ENCODE measurements around the gene SYNE1. TPM values are rescaled to one million over a fixed set of nuclear protein-coding genes. Genes with fewer than 3 reads are reported as not detected.

SYNE1 gene
- total RNA-seq, 1 experiment from 2014 or later = 6.5 TPM

DNA sequence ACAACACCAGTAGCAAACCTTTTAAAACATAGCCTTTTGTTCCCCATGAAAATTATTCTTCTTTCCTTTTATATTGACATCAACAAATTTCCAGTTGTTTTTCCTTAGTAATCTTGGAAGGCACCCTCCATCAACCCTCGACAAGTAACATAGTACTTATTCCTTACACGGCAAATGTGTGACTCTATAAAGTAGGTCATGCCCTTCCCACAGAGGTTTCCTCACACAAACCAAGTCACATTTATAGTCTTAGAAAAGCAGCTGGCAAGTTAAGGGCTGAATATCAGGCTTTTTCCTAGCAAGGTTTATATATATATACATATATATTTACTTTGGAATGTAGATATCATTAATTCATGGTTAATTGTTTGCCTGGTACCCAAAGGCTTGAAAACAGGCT is 371.5 kb downstream of the SYNE1 start:
- ChIA-PET POLR2A (no interaction called here), CTCF (interaction anchor here (0.8 kb wide), 1 partner anchor 73 kb away, joined by 3 read pairs; no protein-coding TSS in a partner anchor)
- Mint-ChIP-seq H3K36me3 (peaks cover 24% of the 10 kb centered on the region), H3K27ac (no peak overlapping the region), H3K4me1 (peaks cover 21% of the 10 kb centered on the region), H3K27me3 (ENCODE audit: low read depth) (no peaks in the 10 kb centered on the region), H3K4me3 (no peak overlapping the region), H3K9me3 (peaks cover 22% of the 10 kb centered on the region)
- TF ChIP-seq ZNF317 (CRISPR knock-in tag; IDR thresholded peaks at IDR 0.05; ENCODE audit: borderline replicate concordance, low read depth) = no peak
- TF ChIP-seq ATF1 (CRISPR knock-in tag; IDR thresholded peaks at IDR 0.05) = no peak
- no peak for TF ChIP-seq ZNF232 (CRISPR knock-in tag; IDR thresholded peaks at IDR 0.05)
- TF ChIP-seq ZMAT4 (CRISPR knock-in tag; IDR thresholded peaks at IDR 0.05) = no peak
- TF ChIP-seq, protein P1, sequence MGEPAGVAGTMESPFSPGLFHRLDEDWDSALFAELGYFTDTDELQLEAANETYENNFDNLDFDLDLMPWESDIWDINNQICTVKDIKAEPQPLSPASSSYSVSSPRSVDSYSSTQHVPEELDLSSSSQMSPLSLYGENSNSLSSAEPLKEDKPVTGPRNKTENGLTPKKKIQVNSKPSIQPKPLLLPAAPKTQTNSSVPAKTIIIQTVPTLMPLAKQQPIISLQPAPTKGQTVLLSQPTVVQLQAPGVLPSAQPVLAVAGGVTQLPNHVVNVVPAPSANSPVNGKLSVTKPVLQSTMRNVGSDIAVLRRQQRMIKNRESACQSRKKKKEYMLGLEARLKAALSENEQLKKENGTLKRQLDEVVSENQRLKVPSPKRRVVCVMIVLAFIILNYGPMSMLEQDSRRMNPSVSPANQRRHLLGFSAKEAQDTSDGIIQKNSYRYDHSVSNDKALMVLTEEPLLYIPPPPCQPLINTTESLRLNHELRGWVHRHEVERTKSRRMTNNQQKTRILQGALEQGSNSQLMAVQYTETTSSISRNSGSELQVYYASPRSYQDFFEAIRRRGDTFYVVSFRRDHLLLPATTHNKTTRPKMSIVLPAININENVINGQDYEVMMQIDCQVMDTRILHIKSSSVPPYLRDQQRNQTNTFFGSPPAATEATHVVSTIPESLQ (CRISPR knock-in tag; IDR thresholded peaks at IDR 0.05) = no peak
- TF ChIP-seq, protein P2, sequence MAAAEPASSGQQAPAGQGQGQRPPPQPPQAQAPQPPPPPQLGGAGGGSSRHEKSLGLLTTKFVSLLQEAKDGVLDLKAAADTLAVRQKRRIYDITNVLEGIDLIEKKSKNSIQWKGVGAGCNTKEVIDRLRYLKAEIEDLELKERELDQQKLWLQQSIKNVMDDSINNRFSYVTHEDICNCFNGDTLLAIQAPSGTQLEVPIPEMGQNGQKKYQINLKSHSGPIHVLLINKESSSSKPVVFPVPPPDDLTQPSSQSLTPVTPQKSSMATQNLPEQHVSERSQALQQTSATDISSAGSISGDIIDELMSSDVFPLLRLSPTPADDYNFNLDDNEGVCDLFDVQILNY (CRISPR knock-in tag; IDR thresholded peaks at IDR 0.05) = no peak
- no peak for TF ChIP-seq CBFB (CRISPR knock-in tag; IDR thresholded peaks at IDR 0.05; ENCODE audit: low read depth)
- no peak for TF ChIP-seq JUN (CRISPR knock-in tag; IDR thresholded peaks at IDR 0.05)
- TF ChIP-seq, protein P3, sequence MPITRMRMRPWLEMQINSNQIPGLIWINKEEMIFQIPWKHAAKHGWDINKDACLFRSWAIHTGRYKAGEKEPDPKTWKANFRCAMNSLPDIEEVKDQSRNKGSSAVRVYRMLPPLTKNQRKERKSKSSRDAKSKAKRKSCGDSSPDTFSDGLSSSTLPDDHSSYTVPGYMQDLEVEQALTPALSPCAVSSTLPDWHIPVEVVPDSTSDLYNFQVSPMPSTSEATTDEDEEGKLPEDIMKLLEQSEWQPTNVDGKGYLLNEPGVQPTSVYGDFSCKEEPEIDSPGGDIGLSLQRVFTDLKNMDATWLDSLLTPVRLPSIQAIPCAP (CRISPR knock-in tag; IDR thresholded peaks at IDR 0.05) = no peak
- TF ChIP-seq ZNF121 (CRISPR knock-in tag; IDR thresholded peaks at IDR 0.05) = no peak
- no peak for TF ChIP-seq ZNF281 (CRISPR knock-in tag; IDR thresholded peaks at IDR 0.05)
- TF ChIP-seq PRRX2 (CRISPR knock-in tag; IDR thresholded peaks at IDR 0.05) = no peak
- TF ChIP-seq, protein P4, sequence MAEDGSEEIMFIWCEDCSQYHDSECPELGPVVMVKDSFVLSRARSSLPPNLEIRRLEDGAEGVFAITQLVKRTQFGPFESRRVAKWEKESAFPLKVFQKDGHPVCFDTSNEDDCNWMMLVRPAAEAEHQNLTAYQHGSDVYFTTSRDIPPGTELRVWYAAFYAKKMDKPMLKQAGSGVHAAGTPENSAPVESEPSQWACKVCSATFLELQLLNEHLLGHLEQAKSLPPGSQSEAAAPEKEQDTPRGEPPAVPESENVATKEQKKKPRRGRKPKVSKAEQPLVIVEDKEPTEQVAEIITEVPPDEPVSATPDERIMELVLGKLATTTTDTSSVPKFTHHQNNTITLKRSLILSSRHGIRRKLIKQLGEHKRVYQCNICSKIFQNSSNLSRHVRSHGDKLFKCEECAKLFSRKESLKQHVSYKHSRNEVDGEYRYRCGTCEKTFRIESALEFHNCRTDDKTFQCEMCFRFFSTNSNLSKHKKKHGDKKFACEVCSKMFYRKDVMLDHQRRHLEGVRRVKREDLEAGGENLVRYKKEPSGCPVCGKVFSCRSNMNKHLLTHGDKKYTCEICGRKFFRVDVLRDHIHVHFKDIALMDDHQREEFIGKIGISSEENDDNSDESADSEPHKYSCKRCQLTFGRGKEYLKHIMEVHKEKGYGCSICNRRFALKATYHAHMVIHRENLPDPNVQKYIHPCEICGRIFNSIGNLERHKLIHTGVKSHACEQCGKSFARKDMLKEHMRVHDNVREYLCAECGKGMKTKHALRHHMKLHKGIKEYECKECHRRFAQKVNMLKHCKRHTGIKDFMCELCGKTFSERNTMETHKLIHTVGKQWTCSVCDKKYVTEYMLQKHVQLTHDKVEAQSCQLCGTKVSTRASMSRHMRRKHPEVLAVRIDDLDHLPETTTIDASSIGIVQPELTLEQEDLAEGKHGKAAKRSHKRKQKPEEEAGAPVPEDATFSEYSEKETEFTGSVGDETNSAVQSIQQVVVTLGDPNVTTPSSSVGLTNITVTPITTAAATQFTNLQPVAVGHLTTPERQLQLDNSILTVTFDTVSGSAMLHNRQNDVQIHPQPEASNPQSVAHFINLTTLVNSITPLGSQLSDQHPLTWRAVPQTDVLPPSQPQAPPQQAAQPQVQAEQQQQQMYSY (CRISPR knock-in tag; IDR thresholded peaks at IDR 0.05) = no peak
- ATAC-seq (no peak), DNase-seq (ENCODE audit: low spot score) (no peak)

- H3K4me1 Mint-ChIP-seq = peaks cover 9% of the 10 kb centered on the region
- H3K9me3 Mint-ChIP-seq = peaks cover 22% of the 10 kb centered on the region
- no peak for DNase-seq (ENCODE audit: low spot score)
- no peak for ATAC-seq
- peaks cover 24% of the 10 kb centered on the region for H3K36me3 Mint-ChIP-seq
- no peak overlapping the region for H3K4me3 Mint-ChIP-seq
- H3K27me3 Mint-ChIP-seq (ENCODE audit: low read depth) = no peaks in the 10 kb centered on the region
- CTCF ChIA-PET = no interaction called here
- POLR2A ChIA-PET = no interaction called here
- H3K27ac Mint-ChIP-seq = no peak overlapping the region
- TF ChIP-seq NR2C2 (CRISPR knock-in tag; IDR thresholded peaks at IDR 0.05) (no peak), MLX (CRISPR knock-in tag; IDR thresholded peaks at IDR 0.05) (no peak), ZNF281 (CRISPR knock-in tag; IDR thresholded peaks at IDR 0.05) (no peak)
- TF ChIP-seq, protein P5, sequence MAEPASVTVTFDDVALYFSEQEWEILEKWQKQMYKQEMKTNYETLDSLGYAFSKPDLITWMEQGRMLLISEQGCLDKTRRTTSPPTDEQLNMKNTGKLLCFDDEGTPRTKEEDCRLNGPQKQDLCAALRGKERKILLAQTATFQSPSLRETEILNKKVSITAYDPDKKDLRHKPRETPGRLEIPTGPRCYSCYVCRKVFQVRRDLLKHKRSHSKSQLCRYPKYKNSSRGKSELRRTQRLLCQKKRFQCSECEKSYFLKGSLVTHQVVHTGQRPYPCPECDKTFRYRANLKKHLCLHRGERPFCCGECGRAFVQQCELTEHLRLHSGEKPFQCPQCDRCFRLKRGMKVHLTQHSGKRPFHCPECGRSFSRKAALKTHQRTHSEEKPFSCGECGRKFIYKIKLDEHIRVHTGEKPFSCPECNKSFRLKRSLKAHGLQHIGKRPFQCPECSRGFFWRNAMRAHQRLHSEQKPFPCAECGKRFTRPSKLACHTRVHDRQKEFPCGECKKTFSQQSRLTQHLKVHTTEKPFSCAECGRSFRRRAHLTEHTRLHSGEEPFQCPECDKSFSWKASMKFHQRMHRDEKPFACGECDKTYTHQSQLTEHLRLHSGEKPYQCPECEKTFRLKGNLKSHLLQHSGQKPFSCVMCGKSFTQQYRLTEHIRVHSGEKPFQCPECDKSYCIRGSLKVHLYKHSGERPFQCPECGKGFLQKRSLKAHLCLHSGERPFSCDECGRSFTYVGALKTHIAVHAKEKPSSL (CRISPR knock-in tag; conservative IDR thresholded peaks at IDR 0.05) = no peak
Observed at GRCh38 chr6:152263582-152263981, 373.6 kb downstream of the SYNE1 start.

Measured in WTC11 (cell line).